ENCODE results near the gene FAM217B.

Gene FAM217B

DNA sequence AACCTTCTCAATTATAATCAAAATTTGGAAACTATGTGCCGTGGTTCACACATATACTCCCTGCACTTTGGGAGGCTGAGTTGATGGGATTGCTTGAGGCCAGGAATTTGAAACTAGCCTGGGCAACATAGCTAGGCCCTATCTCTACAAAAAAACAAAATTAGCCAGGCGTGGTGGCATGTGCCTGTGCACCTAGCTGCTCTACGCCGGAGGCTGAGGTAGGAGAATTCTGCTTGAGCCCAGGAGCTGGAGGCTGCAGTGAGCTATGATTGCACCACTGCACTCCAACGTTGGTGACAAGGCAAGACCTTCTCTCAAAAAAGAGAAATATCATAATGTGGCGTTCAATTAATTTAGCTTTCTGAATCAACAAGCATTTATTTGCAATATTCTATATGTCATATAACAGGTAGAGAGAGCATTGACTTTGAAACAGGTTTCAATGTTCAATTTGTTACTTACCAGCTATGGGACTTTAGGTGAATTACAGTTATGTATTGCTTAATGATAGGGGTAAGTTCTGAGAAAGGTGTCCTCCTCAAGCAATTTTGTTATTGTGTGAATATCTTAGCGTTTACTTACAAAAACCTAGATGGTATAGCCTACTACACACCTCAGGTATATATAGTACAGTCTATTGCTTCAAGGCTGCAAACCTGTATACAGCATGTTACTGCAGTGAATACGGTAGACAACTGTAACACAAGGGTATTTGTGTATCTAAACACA is 4.6 kb upstream of the FAM217B start:
- peaks cover 17 to 43% (median 32%) of the 10 kb centered on the region in 11 experiments; a peak in 15 of 22 replicates for H4K20me1 ChIP-seq
- H3K4me3 ChIP-seq = no peak overlapping the region
- peaks cover 0 to 10% (median 0%) of the 10 kb centered on the region in 11 experiments; a peak in 3 of 22 replicates for H3K36me3 ChIP-seq
- no peak overlapping the region for H3K27ac ChIP-seq
- H3K9ac ChIP-seq = no peak overlapping the region
- peaks cover 28 to 39% (median 35%) of the 10 kb centered on the region in 10 experiments for H3K4me1 ChIP-seq
- peaks cover 0 to 14% (median 6%) of the 10 kb centered on the region in 11 experiments; a peak in 9 of 22 replicates for H3K9me3 ChIP-seq (replicated peaks in 1 of 11)
- no peak for TF ChIP-seq Cebpa-rat (IDR thresholded peaks at IDR 0.05)
- 0 out of 22 replicates have a peak overlapping the region, but pooled peaks of 2 of the 11 experiments have one; percentile 91 to 97 for H3K4me2 ChIP-seq
- no peaks in the 10 kb centered on the region for H3K27me3 ChIP-seq

DNA sequence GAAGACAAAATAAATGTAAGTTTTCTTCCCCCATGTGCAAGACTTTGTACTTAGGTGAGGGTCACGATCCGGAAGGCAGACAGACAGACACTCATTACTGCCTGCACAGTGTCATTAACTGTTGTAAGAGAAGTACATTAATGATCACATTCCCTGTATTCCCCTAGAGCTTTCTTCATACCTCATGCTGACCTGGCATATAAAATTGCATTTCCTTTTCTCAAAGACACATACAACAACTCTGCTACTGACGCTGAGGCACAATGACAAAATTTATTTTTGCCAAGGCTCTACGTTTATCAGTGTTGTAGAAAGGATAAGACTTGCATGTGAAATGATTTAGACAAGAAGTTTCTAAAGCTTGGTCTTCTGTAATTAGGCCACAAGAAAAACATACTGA is 3.8 kb upstream of the FAM217B start:
- TF ChIP-seq Cebpa-rat (IDR thresholded peaks at IDR 0.05) = no peak
- Histone ChIP-seq H3K27me3 (no peaks in the 10 kb centered on the region), H4K20me1 (peaks cover 17 to 43% (median 32%) of the 10 kb centered on the region in 11 experiments; a peak in 15 of 22 replicates), H3K4me2 (peak overlapping the region in 5 of 11 experiments; percentile 91 to 97 (median 94); a peak in 7 of 22 replicates), H3K4me3 (no peak overlapping the region), H3K9ac (no peak overlapping the region), H3K4me1 (peaks cover 34 to 44% (median 40%) of the 10 kb centered on the region in 10 experiments), H3K9me3 (replicated peaks in 1 of 11) (peaks cover 0 to 14% (median 6%) of the 10 kb centered on the region in 11 experiments; a peak in 9 of 22 replicates), H3K36me3 (peaks cover 0 to 10% (median 0%) of the 10 kb centered on the region in 11 experiments; a peak in 3 of 22 replicates), H3K27ac (no peak overlapping the region)

DNA sequence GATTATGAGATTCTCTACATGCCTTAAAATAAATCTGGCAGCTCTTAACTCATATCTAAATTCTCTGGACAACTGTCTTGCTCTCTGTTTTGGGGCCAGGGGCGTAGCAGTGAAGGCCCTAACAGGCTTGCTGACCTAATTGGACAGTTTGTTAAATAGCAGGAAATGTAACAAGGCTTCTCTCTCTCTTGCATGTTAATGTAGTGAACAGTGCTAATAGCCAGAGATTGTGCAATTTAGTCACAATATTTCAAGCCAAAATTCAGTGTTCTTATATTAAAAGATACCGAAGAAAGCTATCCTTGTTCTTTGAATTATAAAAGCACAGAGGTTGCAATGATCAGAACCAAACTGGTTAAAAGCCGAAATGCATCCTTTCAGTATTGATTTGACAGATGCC is 3.0 kb upstream of the FAM217B start:
- H3K27me3 ChIP-seq = no peaks in the 10 kb centered on the region

DNA sequence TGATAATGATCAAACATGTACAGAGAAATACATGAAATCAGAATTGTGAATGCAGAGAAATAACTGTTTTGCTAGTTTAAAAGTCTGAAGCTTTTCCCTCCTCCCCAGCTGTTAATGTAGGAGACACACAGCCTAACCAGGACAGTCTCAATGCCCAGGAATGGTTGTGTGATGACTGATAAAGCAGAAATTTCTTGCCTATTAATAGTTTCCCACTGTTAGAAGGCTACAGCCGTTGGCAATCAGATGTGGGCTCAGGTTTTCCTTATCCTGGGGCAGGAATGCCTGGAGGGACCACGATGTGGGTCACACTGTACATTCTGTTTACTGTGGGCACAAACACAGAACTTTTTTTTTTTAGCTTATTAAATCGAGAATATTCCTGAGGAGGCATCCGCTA is 2.0 kb upstream of the FAM217B start:
- Histone ChIP-seq H3K9me3 (replicated peaks in 1 of 11) (peaks cover 0 to 9% (median 0%) of the 10 kb centered on the region in 11 experiments; a peak in 8 of 22 replicates), H3K4me1 (peaks cover 41 to 54% (median 48%) of the 10 kb centered on the region in 10 experiments), H3K27ac (no peak overlapping the region), H3K4me3 (peak overlapping the region in 7 of 10 experiments; percentile 6 to 93 (median 87); a peak in 11 of 20 replicates), H3K4me2 (peak overlapping the region; percentile 89 to 98 (median 94)), H3K27me3 (no peaks in the 10 kb centered on the region), H3K9ac (peak overlapping the region in 10 of 11 experiments; percentile 1 to 89 (median 30); a peak in 13 of 22 replicates), H4K20me1 (peaks cover 17 to 43% (median 32%) of the 10 kb centered on the region in 11 experiments; a peak in 15 of 22 replicates), H3K36me3 (peaks cover 0 to 27% (median 13%) of the 10 kb centered on the region in 11 experiments; a peak in 17 of 22 replicates)
- TF ChIP-seq Cebpa-rat (IDR thresholded peaks at IDR 0.05) = no peak

More for the DNA sequence above, 3.0 kb upstream of the FAM217B start:
- peaks cover 17 to 43% (median 32%) of the 10 kb centered on the region in 11 experiments; a peak in 15 of 22 replicates for H4K20me1 ChIP-seq
- peak overlapping the region in 2 of 11 experiments; percentile 84 to 89; a peak in 3 of 22 replicates for H3K9ac ChIP-seq
- no peak overlapping the region for H3K27ac ChIP-seq
- TF ChIP-seq Cebpa-rat (IDR thresholded peaks at IDR 0.05) = peak in 3 of 11 experiments; percentile 36 to 38 (median 36); a peak in 2 of 22 replicates
- no peak overlapping the region for H3K4me3 ChIP-seq
- peaks cover 0 to 16% (median 3%) of the 10 kb centered on the region in 11 experiments; a peak in 9 of 22 replicates for H3K36me3 ChIP-seq
- peak overlapping the region in 10 of 11 experiments; percentile 25 to 97 (median 92); a peak in 18 of 22 replicates for H3K4me2 ChIP-seq
- peaks cover 41 to 51% (median 47%) of the 10 kb centered on the region in 10 experiments for H3K4me1 ChIP-seq
- H3K9me3 ChIP-seq (replicated peaks in 1 of 11) = peaks cover 0 to 14% (median 6%) of the 10 kb centered on the region in 11 experiments; a peak in 9 of 22 replicates

DNA sequence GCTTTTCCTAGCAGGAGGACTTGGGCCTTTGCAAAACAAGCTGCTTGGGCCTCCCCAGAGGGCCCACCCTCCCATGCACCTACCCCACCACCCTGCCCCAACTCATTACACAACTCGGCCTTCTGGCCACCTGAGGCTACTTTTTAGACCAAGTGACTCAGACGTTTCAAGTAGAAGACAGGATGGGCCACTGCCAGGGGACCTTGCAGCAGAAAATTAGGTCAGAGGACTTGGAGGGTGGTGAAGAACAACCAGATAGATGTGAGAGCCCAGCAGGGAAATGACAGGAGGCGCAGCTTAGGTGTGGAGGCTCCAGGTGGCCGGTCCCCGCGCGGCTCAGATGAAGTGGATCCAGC is 1.5 kb upstream of the FAM217B start:
- peaks cover 41 to 54% (median 48%) of the 10 kb centered on the region in 10 experiments for H3K4me1 ChIP-seq
- H3K27ac ChIP-seq = no peak overlapping the region
- no peak for TF ChIP-seq Cebpa-rat (IDR thresholded peaks at IDR 0.05)
- H3K9ac ChIP-seq = peak overlapping the region in 8 of 11 experiments; percentile 1 to 89 (median 49); a peak in 9 of 22 replicates
- H3K4me2 ChIP-seq = peak overlapping the region; percentile 89 to 98 (median 94)
- peaks cover 17 to 43% (median 32%) of the 10 kb centered on the region in 11 experiments; a peak in 15 of 22 replicates for H4K20me1 ChIP-seq
- peak overlapping the region; percentile 74 to 93 (median 89); a peak in 17 of 20 replicates for H3K4me3 ChIP-seq
- H3K27me3 ChIP-seq = no peaks in the 10 kb centered on the region
- H3K36me3 ChIP-seq = peaks cover 2 to 31% (median 17%) of the 10 kb centered on the region in 11 experiments
- H3K9me3 ChIP-seq (replicated peaks in 1 of 11) = peaks cover 0 to 6% (median 0%) of the 10 kb centered on the region in 11 experiments; a peak in 4 of 22 replicates

DNA sequence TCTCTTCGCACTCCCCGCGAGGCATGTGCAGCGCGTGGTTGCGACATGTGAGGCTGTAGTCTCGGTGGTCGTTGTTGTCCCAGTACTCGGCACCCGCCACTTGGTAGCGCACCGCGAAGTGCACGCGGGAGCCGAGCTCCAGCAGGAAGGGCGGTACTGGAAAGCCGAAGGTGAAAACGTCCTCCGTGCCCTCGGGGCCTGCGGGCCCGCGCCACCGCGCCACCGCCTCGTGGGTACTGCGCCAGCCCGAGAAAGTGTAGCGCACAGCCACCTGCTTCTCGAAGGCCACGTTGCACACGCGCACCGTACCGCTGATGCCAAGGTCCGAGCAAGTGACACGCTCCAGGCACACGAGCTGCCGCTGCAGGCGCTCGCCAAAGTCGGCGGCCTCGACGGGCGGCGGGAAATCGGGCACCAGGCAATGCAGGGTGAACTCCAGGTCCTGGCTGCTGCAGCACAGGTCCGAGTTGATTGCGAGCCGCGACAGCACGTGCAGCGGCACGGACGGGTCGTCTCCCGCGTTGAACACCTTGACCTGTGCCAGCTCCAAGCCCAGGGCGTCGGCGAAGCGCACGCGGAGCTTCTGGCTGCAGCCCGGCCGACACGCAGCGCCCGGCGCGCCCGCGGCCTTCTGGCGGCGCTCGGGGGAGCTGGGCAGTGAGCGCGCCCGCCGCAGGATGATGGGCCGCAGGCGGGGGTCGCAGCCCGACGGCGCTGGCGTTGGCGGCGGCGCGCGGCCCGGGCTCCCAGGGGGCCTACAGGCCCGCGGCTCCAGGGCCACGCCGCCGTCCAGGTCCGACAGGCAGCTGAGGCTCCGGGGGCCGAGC is 924 bp upstream of the FAM217B start:
- Histone ChIP-seq H3K9ac (peak overlapping the region; percentile 80 to 91 (median 84)), H3K4me1 (peaks cover 41 to 54% (median 48%) of the 10 kb centered on the region in 10 experiments), H3K4me2 (peak overlapping the region; percentile 89 to 98 (median 94)), H3K27ac (peak overlapping the region; percentile 82 to 95 (median 86)), H3K4me3 (peak overlapping the region; percentile 74 to 93 (median 89)), H3K36me3 (peaks cover 8 to 37% (median 23%) of the 10 kb centered on the region in 11 experiments), H3K27me3 (no peaks in the 10 kb centered on the region), H3K9me3 (replicated peaks in 1 of 11) (0 out of 22 replicates have a peak, but pooled peaks cover 0 to under 1% (median 0%) of the 10 kb centered on the region in 11 experiments), H4K20me1 (peaks cover 17 to 43% (median 32%) of the 10 kb centered on the region in 11 experiments; a peak in 15 of 22 replicates)
- 0 out of 22 replicates have a peak, but pooled peaks of 1 of the 11 experiments have one; percentile 27 for TF ChIP-seq Cebpa-rat (IDR thresholded peaks at IDR 0.05)

DNA sequence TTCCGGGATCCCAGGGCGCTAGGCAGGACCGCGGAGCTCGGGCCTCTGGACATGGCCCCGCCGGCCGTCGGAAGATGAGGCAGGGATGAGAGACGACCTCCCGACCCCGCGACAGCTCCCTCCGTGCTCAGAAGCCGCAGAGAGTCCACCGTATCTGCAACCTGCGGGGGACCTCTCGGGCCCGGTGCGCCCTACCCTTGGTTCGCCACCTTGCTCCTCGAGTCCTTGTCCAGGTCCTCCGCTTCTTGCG is 385 bp upstream of the FAM217B start:
- H3K36me3 ChIP-seq = peaks cover 13 to 42% (median 29%) of the 10 kb centered on the region in 11 experiments
- peak overlapping the region; percentile 74 to 93 (median 89) for H3K4me3 ChIP-seq
- peaks cover 41 to 54% (median 48%) of the 10 kb centered on the region in 10 experiments for H3K4me1 ChIP-seq
- H3K27ac ChIP-seq = peak overlapping the region; percentile 82 to 95 (median 86)
- peak overlapping the region; percentile 80 to 91 (median 84) for H3K9ac ChIP-seq
- H3K27me3 ChIP-seq = no peaks in the 10 kb centered on the region
- peak overlapping the region; percentile 89 to 98 (median 94) for H3K4me2 ChIP-seq
- no peaks in the 10 kb centered on the region for H3K9me3 ChIP-seq (replicated peaks in 1 of 11)
- H4K20me1 ChIP-seq = peaks cover 17 to 43% (median 32%) of the 10 kb centered on the region in 11 experiments; a peak in 15 of 22 replicates
- TF ChIP-seq Cebpa-rat (IDR thresholded peaks at IDR 0.05) = no peak

DNA sequence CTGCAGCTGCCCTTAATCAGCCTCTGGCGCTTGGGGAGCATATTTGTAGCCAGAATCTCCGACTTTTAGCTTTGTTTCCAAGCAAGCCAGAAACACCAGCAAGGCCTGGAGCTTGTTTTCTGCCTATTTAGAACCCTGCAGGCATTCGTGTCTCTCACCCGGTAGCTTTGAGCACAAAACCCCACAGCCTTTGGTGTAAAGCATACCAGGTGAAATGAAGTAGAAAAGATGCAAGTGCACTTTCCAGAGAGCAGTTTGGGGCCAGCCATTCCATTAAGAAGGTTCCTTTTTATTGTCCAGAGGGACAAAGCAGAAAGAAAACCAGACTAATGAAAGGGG is 736 bp downstream of the FAM217B start:
- Histone ChIP-seq H3K4me3 (peak overlapping the region; percentile 74 to 93 (median 89)), H3K9ac (peak overlapping the region; percentile 80 to 91 (median 84)), H3K4me2 (peak overlapping the region; percentile 85 to 97 (median 93)), H3K36me3 (peaks cover 17 to 48% (median 35%) of the 10 kb centered on the region in 11 experiments), H3K27ac (peak overlapping the region; percentile 82 to 95 (median 88)), H3K27me3 (no peaks in the 10 kb centered on the region), H3K9me3 (replicated peaks in 1 of 11) (no peaks in the 10 kb centered on the region), H3K4me1 (peaks cover 41 to 52% (median 48%) of the 10 kb centered on the region in 10 experiments), H4K20me1 (peaks cover 17 to 36% (median 26%) of the 10 kb centered on the region in 11 experiments; a peak in 15 of 22 replicates)
- TF ChIP-seq Cebpa-rat (IDR thresholded peaks at IDR 0.05) = no peak

Measured in BLaER1 treated with 17β-estradiol and CSF1 and Interleukin-3, amounts not matched to agents 10 nM and 100 nM (cell line).